DMS153 (cell line): ENCODE data around the gene LYPLA2.
A peak's percentile ranks its signal among the peaks of the same experiment; 100 is the strongest.

Source experiments
- DNase-seq: peaks from one replicate; lab custom pipeline; 2025; lab: John Stamatoyannopoulos, UW

The LYPLA2 gene

GRCh38 chr1:23790696-23791515 is at the start of gene LYPLA2:
Gene LYPLA2 (plus strand): TSS chr1:23791145. CDS start chr1:23792683, 1,538 bp downstream.
- peak; percentile 86 for DNase-seq

- DNase-seq = no peak
Measured at GRCh38 chr1:23741609-23742008, 49.3 kb upstream of the LYPLA2 start.

GRCh38 chr1:23742670-23743286 is 48.2 kb upstream of the LYPLA2 start:
- no peak for DNase-seq

- DNase-seq = no peak
Measured at GRCh38 chr1:23743287-23744152, 47.4 kb upstream of the LYPLA2 start, which contains the start of gene ELOA. Gene ELOA (plus strand): TSS chr1:23743471. CDS start chr1:23743504, 33 bp downstream.

GRCh38 chr1:23745515-23745914 is 45.4 kb upstream of the LYPLA2 start:
- DNase-seq = no peak

GRCh38 chr1:23748016-23748415 is 42.9 kb upstream of the LYPLA2 start:
- no peak for DNase-seq

GRCh38 chr1:23751050-23751814 is 39.7 kb upstream of the LYPLA2 start:
- DNase-seq = peak; percentile 22

GRCh38 chr1:23751815-23752200 is 39.1 kb upstream of the LYPLA2 start:
- DNase-seq = no peak

GRCh38 chr1:23752909-23753308 is 38.0 kb upstream of the LYPLA2 start:
- no peak for DNase-seq

- DNase-seq = no peak
Measured at GRCh38 chr1:23756676-23757075, 34.3 kb upstream of the LYPLA2 start.

GRCh38 chr1:23757812-23758211 is 33.1 kb upstream of the LYPLA2 start:
- no peak for DNase-seq

GRCh38 chr1:23759277-23759676 is 31.7 kb upstream of the LYPLA2 start:
- DNase-seq = no peak

GRCh38 chr1:23763041-23763577 is 27.8 kb upstream of the LYPLA2 start:
- no peak for DNase-seq

GRCh38 chr1:23768733-23769132 is 22.2 kb upstream of the LYPLA2 start:
- DNase-seq = no peak

GRCh38 chr1:23772049-23772853 is 18.7 kb upstream of the LYPLA2 start:
- peak; percentile 26 for DNase-seq

GRCh38 chr1:23772854-23773242 is 18.1 kb upstream of the LYPLA2 start:
- no peak for DNase-seq

GRCh38 chr1:23774174-23774880 is 16.6 kb upstream of the LYPLA2 start:
- no peak for DNase-seq

GRCh38 chr1:23776217-23776616 is 14.7 kb upstream of the LYPLA2 start:
- DNase-seq = no peak

- peak; percentile 46 for DNase-seq
Measured at GRCh38 chr1:23777979-23778814, 12.7 kb upstream of the LYPLA2 start, which contains the start of gene PITHD1. Gene PITHD1 (plus strand): TSS chr1:23778418. CDS start chr1:23778516, 98 bp downstream.
